Activated CD8-positive, alpha-beta memory T cell treated with anti-CD3 and anti-CD28 coated beads for 1 hour (primary cell): ENCODE data around the gene AGTR1.

Experiments used
- DNase-seq, 2 donors: peaks; one replicate each; pipeline ENCODE4 v3.0.0-alpha.2; 2020; ENCODE audit warnings: low read depth in 1 of 2; ENCODE audit errors: extremely low read depth in 1 of 2

Gene AGTR1

GRCh38 chr3:148697306-148698189 lies at the start of gene AGTR1:
AGTR1 (plus strand) TSS chr3:148697903; CDS start chr3:148741036, 43,133 bp downstream.
- DNase-seq, result no peak

DNA sequence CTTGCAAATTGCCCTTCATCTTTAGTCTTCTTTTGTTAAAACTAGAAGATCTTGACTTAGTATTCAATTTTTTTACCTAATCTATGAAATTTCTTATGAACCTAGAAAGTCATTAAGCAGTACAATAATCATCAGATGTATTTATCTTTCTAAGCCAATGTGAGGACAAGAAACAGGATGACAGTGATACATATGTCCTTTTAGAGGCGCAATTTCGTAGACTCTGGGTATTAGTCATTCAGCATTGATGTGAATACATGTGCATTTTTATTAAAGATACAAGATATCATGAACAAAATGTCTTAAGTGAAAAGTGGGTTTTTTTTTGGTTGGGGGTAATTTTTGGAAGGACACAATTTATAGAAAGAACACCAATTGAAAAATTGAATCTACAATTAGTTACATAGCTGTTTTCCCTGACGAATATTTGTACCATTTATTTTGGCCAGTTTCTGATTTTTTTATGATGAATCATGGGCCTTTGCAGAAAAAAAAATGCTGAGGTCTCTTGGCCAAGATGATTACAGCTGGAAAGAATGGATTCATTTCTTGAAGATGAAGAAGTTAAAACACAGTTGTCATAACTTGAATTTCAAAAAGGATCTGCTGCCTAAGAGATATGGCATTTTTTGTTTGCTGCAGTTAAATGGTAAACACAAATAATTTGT lies 48.9 kb upstream of the AGTR1 start:
- no peak for DNase-seq

DNA sequence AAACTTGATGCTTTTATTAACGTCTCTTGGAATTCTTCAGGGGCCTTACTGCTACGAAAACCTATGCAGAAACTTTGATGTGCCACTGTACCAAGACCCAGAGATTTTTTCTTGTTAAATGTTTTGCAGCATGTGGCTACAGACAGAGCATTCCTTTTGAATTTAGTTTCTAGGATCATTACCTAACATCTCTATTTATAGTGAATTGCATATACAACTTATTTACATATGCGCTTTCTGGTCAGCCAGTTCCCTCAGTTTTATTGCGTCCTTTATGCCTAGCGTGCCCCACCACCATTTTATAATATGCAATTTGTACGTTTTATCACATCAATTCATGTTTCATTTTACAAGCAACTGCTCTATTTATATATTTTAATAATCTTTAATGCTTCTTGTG lies 46.2 kb upstream of the AGTR1 start:
- no peak for DNase-seq

- DNase-seq, result no peak
Measured at GRCh38 chr3:148654433-148654832, 43.3 kb upstream of the AGTR1 start.

DNA sequence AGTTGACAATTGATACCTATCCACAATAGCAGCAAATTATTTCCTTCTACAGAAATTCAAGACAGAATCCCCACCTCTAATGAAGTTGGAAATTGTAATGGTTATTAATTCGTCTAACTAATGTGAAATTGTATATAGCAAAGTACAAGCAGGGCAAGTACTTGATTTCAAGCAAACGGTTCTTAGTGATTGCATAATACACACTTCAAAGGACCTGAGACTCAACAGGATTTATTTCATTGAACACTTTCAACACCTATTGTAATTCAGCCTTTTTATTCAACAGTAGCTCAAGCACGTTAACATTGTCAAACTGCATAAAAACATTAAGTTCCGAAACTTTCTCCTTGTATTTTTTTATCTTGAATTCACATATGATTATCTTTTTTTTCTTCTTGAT lies 40.2 kb upstream of the AGTR1 start:
- no peak for DNase-seq

GRCh38 chr3:148659512-148659911 lies 38.2 kb upstream of the AGTR1 start:
- no peak for DNase-seq

- no peak for DNase-seq
Measured at GRCh38 chr3:148680289-148680688, 17.4 kb upstream of the AGTR1 start.

- DNase-seq, result no peak
Measured at GRCh38 chr3:148681080-148681479, 16.6 kb upstream of the AGTR1 start.

- no peak for DNase-seq
Measured at GRCh38 chr3:148682997-148683396, 14.7 kb upstream of the AGTR1 start.

- no peak for DNase-seq
Measured at GRCh38 chr3:148694116-148694515, 3.6 kb upstream of the AGTR1 start.

- DNase-seq, result no peak
Measured at GRCh38 chr3:148698190-148698810, 597 bp downstream of the AGTR1 start.

DNA sequence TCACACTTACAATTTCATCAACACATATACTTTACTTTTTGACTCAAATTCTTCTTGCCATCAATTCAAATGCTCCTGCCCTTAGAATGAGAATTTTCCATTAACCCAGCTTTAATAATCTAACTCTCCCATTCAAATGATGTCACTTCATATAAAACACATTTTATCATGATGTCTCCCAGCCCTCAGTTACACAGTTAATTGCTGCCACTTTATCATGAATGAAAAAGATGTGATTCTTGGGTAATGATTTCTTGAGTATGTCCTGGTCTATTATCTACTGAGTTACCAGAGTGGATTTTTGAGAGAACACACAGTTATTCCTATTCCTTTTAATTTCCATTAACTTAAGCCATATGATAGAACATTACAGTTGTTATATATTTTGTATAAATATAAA lies 7.6 kb downstream of the AGTR1 start:
- DNase-seq, result no peak

GRCh38 chr3:148707601-148708380 lies 10.1 kb downstream of the AGTR1 start:
- no peak for DNase-seq

DNA sequence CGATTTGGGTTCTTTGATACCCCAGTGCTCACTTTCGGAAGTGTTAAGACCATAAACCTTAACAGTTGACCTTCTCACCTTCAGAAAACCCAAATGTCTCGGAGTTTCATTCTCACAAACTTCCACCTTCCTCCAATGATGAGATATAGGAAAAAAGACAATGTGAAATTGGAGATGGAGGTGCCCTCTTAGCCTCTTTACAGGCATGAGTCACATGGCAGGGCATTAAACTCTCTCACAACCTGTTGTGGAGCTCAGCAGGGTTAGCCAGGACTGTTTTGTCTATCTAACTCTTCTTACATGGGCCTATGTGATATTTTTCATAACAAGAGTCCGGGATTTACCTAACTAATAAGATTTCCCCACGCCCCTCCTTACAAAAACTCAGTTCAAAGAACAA lies 10.7 kb downstream of the AGTR1 start:
- no peak for DNase-seq

DNA sequence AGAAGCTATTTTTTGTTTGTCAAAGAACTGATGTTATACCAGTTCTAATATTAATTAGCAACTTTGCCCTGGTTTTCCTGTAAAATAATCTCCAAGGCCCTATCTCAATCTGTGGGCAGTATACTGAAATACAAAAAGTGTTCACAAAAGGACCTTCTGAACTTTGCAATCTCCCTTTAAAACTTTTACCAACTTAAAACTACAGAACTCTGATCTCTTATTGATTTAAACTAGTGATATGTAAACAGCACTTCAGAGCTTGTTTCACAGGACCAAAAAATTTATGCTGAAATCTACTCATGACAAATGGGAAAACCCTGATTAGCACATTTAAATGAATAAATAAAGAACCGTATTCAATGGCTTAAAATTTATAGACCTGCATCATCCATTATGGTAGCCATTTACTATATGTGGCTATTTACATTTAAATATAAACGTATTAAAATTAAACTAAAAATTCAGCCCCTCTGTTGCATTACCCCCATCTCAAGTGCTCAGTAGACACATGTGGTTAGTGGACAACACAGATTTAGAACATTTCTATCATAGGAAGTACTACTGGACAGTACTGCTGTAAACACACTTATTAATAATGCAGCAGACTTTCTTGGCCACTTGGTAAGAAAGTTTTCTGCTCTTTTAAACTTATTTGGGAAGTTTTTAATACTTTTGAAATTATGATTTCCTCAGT lies 12.0 kb downstream of the AGTR1 start:
- no peak for DNase-seq

GRCh38 chr3:148710665-148711064 lies 13.0 kb downstream of the AGTR1 start:
- no peak for DNase-seq

DNA sequence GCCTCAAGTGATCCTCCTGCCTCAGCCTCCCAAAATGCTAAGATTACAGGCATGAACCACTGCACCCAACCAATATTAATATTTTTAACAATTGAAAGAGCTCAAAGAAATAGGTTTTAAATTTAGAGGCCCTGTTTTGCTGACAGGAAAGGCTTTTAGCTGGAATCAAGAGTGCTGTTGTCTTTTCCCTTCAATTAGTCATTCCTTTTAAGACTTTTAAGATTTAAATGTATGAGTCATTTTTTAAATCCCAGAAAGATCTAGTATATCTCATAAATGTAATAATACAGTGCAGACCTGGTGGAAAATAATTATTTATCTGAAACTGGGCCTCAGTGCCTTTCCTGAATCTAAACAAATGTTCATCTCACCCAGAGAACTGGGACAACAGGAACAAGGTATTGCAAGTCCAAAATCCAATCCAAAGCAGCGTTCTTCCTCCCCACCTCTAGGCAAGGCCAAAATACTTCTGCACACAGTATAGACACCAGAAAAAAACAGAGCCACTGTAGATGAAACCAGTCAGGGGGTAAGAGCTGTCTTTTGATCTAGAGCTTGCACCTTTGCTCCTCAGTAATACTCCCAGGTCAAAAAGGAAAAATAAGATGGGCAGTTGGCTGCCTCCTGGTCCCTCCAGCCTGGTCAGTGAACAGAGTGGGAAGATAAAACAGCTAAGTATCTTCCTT lies 14.4 kb downstream of the AGTR1 start:
- DNase-seq, result no peak

- DNase-seq, result no peak
Measured at GRCh38 chr3:148714521-148714920, 16.8 kb downstream of the AGTR1 start.

DNA sequence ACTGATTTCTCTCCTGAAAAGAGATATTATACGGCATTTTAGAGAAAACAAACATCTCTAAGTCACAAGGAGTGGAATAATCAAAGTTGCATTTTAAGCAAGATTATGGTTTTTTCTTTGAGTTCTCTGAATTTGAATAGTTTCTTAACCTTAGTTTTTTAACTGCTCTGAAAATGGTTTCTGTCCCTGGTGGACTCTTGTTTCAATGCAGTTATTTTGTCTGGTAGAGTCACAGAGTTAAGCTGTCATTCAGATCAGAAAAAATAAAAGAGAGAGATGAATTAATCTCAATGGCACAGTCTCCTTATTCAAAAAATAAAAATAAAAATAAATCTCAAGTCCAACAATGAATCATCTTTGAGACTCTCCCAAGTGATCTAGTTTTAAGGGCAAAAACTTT lies 19.0 kb downstream of the AGTR1 start:
- no peak for DNase-seq
